GM19351 (cell line): ENCODE measurements around the gene ATP7A.
"Not testable (repeated sequence)": the region's sequence is repeated elsewhere in the genome, so short reads cannot be mapped to it uniquely, and the experiment has no call there.

Source experiments
- ATAC-seq: cut with Tn5 transposase; IDR thresholded peaks from one replicate; pipeline ENCODE4 v1.9.1; 2021; ENCODE audit warnings: mild to moderate bottlenecking, moderate library complexity; ENCODE audit not compliant: unreplicated experiment

The ATP7A gene

GRCh38 chrX:77945031-77945430 lies 34.5 kb downstream of the ATP7A start:
- not testable (repeated sequence) for ATAC-seq

GRCh38 chrX:77945910-77946545 lies 35.5 kb downstream of the ATP7A start:
- ATAC-seq = no peak

- ATAC-seq = no peak
These were observed 36.1 kb downstream of the ATP7A start for GRCh38 chrX:77946571-77946970.

GRCh38 chrX:77949840-77950239 lies 39.3 kb downstream of the ATP7A start:
- ATAC-seq = no peak

GRCh38 chrX:77952173-77952572 lies 41.7 kb downstream of the ATP7A start:
- ATAC-seq = no peak

GRCh38 chrX:77953302-77953701 lies 42.8 kb downstream of the ATP7A start:
- no peak for ATAC-seq

GRCh38 chrX:77953708-77954107 lies 43.2 kb downstream of the ATP7A start:
- ATAC-seq = no peak

- ATAC-seq = no peak
These were observed 50.1 kb downstream of the ATP7A start for GRCh38 chrX:77960567-77960966.

GRCh38 chrX:77961063-77961462 lies 50.6 kb downstream of the ATP7A start:
- no peak for ATAC-seq

GRCh38 chrX:77962068-77962902 lies 51.8 kb downstream of the ATP7A start:
- no peak for ATAC-seq

- no peak for ATAC-seq
These were observed 55.9 kb downstream of the ATP7A start for GRCh38 chrX:77966361-77966760.

- ATAC-seq = no peak
These were observed 57.1 kb downstream of the ATP7A start for GRCh38 chrX:77967631-77968030.

- no peak for ATAC-seq
These were observed 59.0 kb downstream of the ATP7A start, which contains the start of gene PGAM4 for GRCh38 chrX:77969538-77969937. Gene PGAM4, minus strand, starts transcription at chrX:77969638. Its CDS starts 0 bp downstream, at chrX:77969638.

- no peak for ATAC-seq
These were observed 65.3 kb downstream of the ATP7A start for GRCh38 chrX:77975755-77976154.

- ATAC-seq = no peak
These were observed 66.6 kb downstream of the ATP7A start for GRCh38 chrX:77977095-77977494.

- ATAC-seq = no peak
These were observed 67.0 kb downstream of the ATP7A start for GRCh38 chrX:77977518-77977917.

GRCh38 chrX:77979870-77980269 lies 69.4 kb downstream of the ATP7A start:
- ATAC-seq = no peak

GRCh38 chrX:78011846-78012245 lies 101.4 kb downstream of the ATP7A start:
- ATAC-seq = no peak

GRCh38 chrX:78019586-78020483 lies 109.3 kb downstream of the ATP7A start:
- ATAC-seq = no peak

- ATAC-seq = peak; percentile 60
These were observed 114.0 kb downstream of the ATP7A start for GRCh38 chrX:78024349-78025059.

- ATAC-seq = no peak
These were observed 117.3 kb downstream of the ATP7A start for GRCh38 chrX:78027798-78028197.
